ENCODE results near the gene KLHL1. TPM values are rescaled to one million over a fixed set of nuclear protein-coding genes. Genes with fewer than 3 reads are reported as not detected.

The KLHL1 gene
- total RNA-seq, 2 donors from 2014 or later: 0.15 TPM; not detected in 1

GRCh38 chr13:70016116-70016515 is 92.1 kb downstream of the KLHL1 start:
- Mint-ChIP-seq H3K36me3 (ENCODE audit: low read depth) (peaks cover 3% of the 10 kb centered on the region), H3K4me3 (no peak overlapping the region), H3K27ac (no peak overlapping the region), H3K27me3 (ENCODE audit: insufficient read depth) (peaks cover 3% of the 10 kb centered on the region), H3K9me3 (peaks cover 12% of the 10 kb centered on the region), H3K4me1 (peaks cover 30% of the 10 kb centered on the region)
- no peaks in the 10 kb centered on the region for H3K27me3 ChIP-seq (ENCODE audit: control insufficient read depth, insufficient read depth, low read length, poor library complexity, severe bottlenecking)
- no peak overlapping the region for H3K4me3 ChIP-seq (ENCODE audit: low read length)
- no peaks in the 10 kb centered on the region for H3K4me1 ChIP-seq (ENCODE audit: control insufficient read depth, insufficient read depth, low read length)
- H3K9ac ChIP-seq (ENCODE audit: extremely low read depth, low read length, poor library complexity, severe bottlenecking): no peak overlapping the region
- TF ChIP-seq, protein P1, sequence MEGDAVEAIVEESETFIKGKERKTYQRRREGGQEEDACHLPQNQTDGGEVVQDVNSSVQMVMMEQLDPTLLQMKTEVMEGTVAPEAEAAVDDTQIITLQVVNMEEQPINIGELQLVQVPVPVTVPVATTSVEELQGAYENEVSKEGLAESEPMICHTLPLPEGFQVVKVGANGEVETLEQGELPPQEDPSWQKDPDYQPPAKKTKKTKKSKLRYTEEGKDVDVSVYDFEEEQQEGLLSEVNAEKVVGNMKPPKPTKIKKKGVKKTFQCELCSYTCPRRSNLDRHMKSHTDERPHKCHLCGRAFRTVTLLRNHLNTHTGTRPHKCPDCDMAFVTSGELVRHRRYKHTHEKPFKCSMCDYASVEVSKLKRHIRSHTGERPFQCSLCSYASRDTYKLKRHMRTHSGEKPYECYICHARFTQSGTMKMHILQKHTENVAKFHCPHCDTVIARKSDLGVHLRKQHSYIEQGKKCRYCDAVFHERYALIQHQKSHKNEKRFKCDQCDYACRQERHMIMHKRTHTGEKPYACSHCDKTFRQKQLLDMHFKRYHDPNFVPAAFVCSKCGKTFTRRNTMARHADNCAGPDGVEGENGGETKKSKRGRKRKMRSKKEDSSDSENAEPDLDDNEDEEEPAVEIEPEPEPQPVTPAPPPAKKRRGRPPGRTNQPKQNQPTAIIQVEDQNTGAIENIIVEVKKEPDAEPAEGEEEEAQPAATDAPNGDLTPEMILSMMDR (conservative IDR thresholded peaks at IDR 0.05): no peak
- no peaks in the 10 kb centered on the region for H3K36me3 ChIP-seq (ENCODE audit: control insufficient read depth, insufficient read depth, low read length)
- peaks cover 45% of the 10 kb centered on the region for H3K9me3 ChIP-seq (ENCODE audit: control insufficient read depth, low read length)
- DNase-seq: peak; percentile 49
- WGBS, 2 experiments (ENCODE audit: insufficient coverage in 1 of 2, insufficient read length in 1 of 2): 82 to 90% methylated on average over 3 of the region's 3 CpGs
- no peak overlapping the region for H3K27ac ChIP-seq (ENCODE audit: low read depth, low read length)

DNA sequence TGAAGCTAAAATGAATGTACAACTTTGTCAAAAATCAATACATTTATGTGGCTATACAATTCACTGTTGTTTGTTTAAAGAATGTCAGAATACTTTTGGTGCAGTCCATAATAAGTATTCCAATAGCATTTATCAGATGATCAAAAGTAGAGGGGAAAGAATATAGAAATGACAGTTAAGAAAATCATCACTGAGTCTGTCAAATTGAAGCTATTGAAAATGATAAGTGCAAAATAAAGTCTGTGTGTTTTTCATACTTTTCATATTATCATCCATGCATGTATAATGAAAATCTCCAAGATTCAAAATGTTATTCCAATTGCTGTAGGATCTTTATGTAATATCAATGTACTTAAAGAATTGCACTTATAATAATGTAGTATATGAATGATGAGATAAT is 93.9 kb downstream of the KLHL1 start:
- H3K4me1 ChIP-seq (ENCODE audit: control insufficient read depth, insufficient read depth, low read length): no peaks in the 10 kb centered on the region
- TF ChIP-seq, protein P1 (conservative IDR thresholded peaks at IDR 0.05): no peak

GRCh38 chr13:69999875-70000274 is 108.4 kb downstream of the KLHL1 start:
- H3K27ac Mint-ChIP-seq: no peak overlapping the region
- 100% methylated on average over 1 of the region's 2 CpGs; no CpG with 5 or more reads in 1 of the 2 experiments for WGBS, 2 experiments (ENCODE audit: insufficient coverage in 1 of 2, insufficient read length in 1 of 2)
- no peaks in the 10 kb centered on the region for H3K9me3 Mint-ChIP-seq

More for the DNA sequence above, 93.9 kb downstream of the KLHL1 start:
- Mint-ChIP-seq H3K9me3 (peaks cover 12% of the 10 kb centered on the region), H3K4me1 (peaks cover 18% of the 10 kb centered on the region), H3K27me3 (ENCODE audit: insufficient read depth) (peaks cover 3% of the 10 kb centered on the region), H3K4me3 (no peak overlapping the region), H3K36me3 (ENCODE audit: low read depth) (peaks cover 3% of the 10 kb centered on the region), H3K27ac (no peak overlapping the region)
- Histone ChIP-seq H3K4me3 (ENCODE audit: low read length) (no peak overlapping the region), H3K27me3 (ENCODE audit: control insufficient read depth, insufficient read depth, low read length, poor library complexity, severe bottlenecking) (no peaks in the 10 kb centered on the region), H3K27ac (ENCODE audit: low read depth, low read length) (no peak overlapping the region), H3K9ac (ENCODE audit: extremely low read depth, low read length, poor library complexity, severe bottlenecking) (no peak overlapping the region), H3K36me3 (ENCODE audit: control insufficient read depth, insufficient read depth, low read length) (no peaks in the 10 kb centered on the region), H3K9me3 (ENCODE audit: control insufficient read depth, low read length) (peaks cover 45% of the 10 kb centered on the region)
- DNase-seq: no peak

More at GRCh38 chr13:69999875-70000274, 108.4 kb downstream of the KLHL1 start:
- no peaks in the 10 kb centered on the region for H3K9me3 ChIP-seq (ENCODE audit: control insufficient read depth, low read length)
- H3K27ac ChIP-seq (ENCODE audit: low read depth, low read length): no peak overlapping the region
- TF ChIP-seq, protein P1 (conservative IDR thresholded peaks at IDR 0.05): no peak
- Mint-ChIP-seq H3K4me3 (no peak overlapping the region), H3K27me3 (ENCODE audit: insufficient read depth) (no peaks in the 10 kb centered on the region), H3K36me3 (ENCODE audit: low read depth) (no peaks in the 10 kb centered on the region), H3K4me1 (no peaks in the 10 kb centered on the region)
- no peak overlapping the region for H3K4me3 ChIP-seq (ENCODE audit: low read length)
- H3K4me1 ChIP-seq (ENCODE audit: control insufficient read depth, insufficient read depth, low read length): no peaks in the 10 kb centered on the region
- H3K9ac ChIP-seq (ENCODE audit: extremely low read depth, low read length, poor library complexity, severe bottlenecking): no peak overlapping the region
- H3K36me3 ChIP-seq (ENCODE audit: control insufficient read depth, insufficient read depth, low read length): no peaks in the 10 kb centered on the region
- no peaks in the 10 kb centered on the region for H3K27me3 ChIP-seq (ENCODE audit: control insufficient read depth, insufficient read depth, low read length, poor library complexity, severe bottlenecking)
- no peak for DNase-seq

All from endodermal cell (in vitro differentiated cells).